ENCODE results near the gene SYAP1. TPM values are rescaled to one million over a fixed set of nuclear protein-coding genes. Genes with fewer than 3 reads are reported as not detected.

The SYAP1 gene
- total RNA-seq, 3 donors from 2014 or later: 16.7 to 28.6 (median 19.3) TPM

- Mint-ChIP-seq H3K4me3 (no peak overlapping the region), H3K27me3 (ENCODE audit: low read depth) (no peaks in the 10 kb centered on the region), H3K36me3 (ENCODE audit: insufficient read depth) (peaks cover 3% of the 10 kb centered on the region), H3K9me3 (no peaks in the 10 kb centered on the region), H3K4me1 (ENCODE audit: low read depth) (peaks cover 22% of the 10 kb centered on the region)
- DNase-seq (no peak), ATAC-seq (no peak)
Measured at GRCh38 chrX:16807976-16808542, 88.6 kb downstream of the SYAP1 start.

GRCh38 chrX:16814597-16814996 lies 95.2 kb downstream of the SYAP1 start:
- DNase-seq: no peak
- Mint-ChIP-seq H3K4me1 (ENCODE audit: low read depth) (peaks cover 4% of the 10 kb centered on the region), H3K9me3 (no peaks in the 10 kb centered on the region), H3K36me3 (ENCODE audit: insufficient read depth) (peaks cover 6% of the 10 kb centered on the region), H3K4me3 (no peak overlapping the region), H3K27me3 (ENCODE audit: low read depth) (no peaks in the 10 kb centered on the region)
- no peak for ATAC-seq

Other genes with a start within 250 kb of the SYAP1 start
- gene S100G, start 69.5 kb upstream of the SYAP1 start, total RNA-seq: not detected
- 1 to 10 TPM; 1.2 to 2.6 (median 1.5) TPM for gene CTPS2, start 6.9 kb upstream of the SYAP1 start, total RNA-seq
- 10 to 100 TPM; 30.6 to 46.1 (median 31.3) TPM for gene TXLNG, start 66.9 kb downstream of the SYAP1 start, total RNA-seq
- gene RBBP7, start 150.8 kb downstream of the SYAP1 start, total RNA-seq: 100 to 1,000 TPM in 2 of 3 donors, 10 to 100 TPM in 1; 94.4 to 119 (median 115) TPM
- under 1 TPM in 2 of 3 donors, not detected in 1; 0.03 to 0.05 TPM for gene REPS2, start 227.0 kb downstream of the SYAP1 start, total RNA-seq